ENCODE results near the gene CHAC1. TPM values are rescaled to one million over a fixed set of nuclear protein-coding genes. Genes with fewer than 3 reads are reported as not detected.

The CHAC1 gene
- polyA plus RNA-seq, 1 donor from 2014 or later: 3.6 TPM

GRCh38 chr15:40926659-40927494, 26.4 kb upstream of the CHAC1 start (continued):
- TF ChIP-seq REST (IDR thresholded peaks at IDR 0.05; ENCODE audit: borderline replicate concordance) (no peak), POLR2AphosphoS5 (IDR thresholded peaks at IDR 0.05) (no peak)

- Histone ChIP-seq H3K27ac (ENCODE audit: low read length) (no peak overlapping the region), H3F3A (ENCODE audit: insufficient read depth, low read length, poor library complexity, severe bottlenecking) (peaks cover 3% of the 10 kb centered on the region), H3K27me3 (ENCODE audit: insufficient read depth, low read depth, low read length) (peaks cover 98% of the 10 kb centered on the region), H4K20me1 (ENCODE audit: insufficient read depth) (no peaks in the 10 kb centered on the region), H3K36me3 (ENCODE audit: insufficient read depth, low read length) (no peaks in the 10 kb centered on the region), H3K4me3 (ENCODE audit: low read length) (peak overlapping the region; percentile 80), H3K9me2 (ENCODE audit: insufficient read depth, low read length) (no peaks in the 10 kb centered on the region), H3K9me3 (ENCODE audit: low read length) (no peaks in the 10 kb centered on the region), H3K4me2 (ENCODE audit: low read length) (no peak overlapping the region), H3K79me2 (replicated peaks; ENCODE audit: insufficient read depth, low read length) (no peaks in the 10 kb centered on the region), H2AFZ (ENCODE audit: low read depth, low read length) (no peak overlapping the region), H3K9ac (ENCODE audit: low read length) (no peak overlapping the region)
- TF ChIP-seq RAD21 (conservative IDR thresholded peaks at IDR 0.05) (no peak), EZH2 (IDR thresholded peaks at IDR 0.05; ENCODE audit: borderline replicate concordance, insufficient read depth, low read length, poor library complexity, severe bottlenecking) (peak; percentile 54)
Measured at GRCh38 chr15:40927495-40927872, 25.8 kb upstream of the CHAC1 start.

- peak overlapping the region; percentile 73 for H3K4me2 ChIP-seq (ENCODE audit: low read length)
- H3K9me2 ChIP-seq (ENCODE audit: insufficient read depth, low read length): no peaks in the 10 kb centered on the region
- H3K9ac ChIP-seq (ENCODE audit: low read length): peak overlapping the region; percentile 52
- no peak for TF ChIP-seq REST (IDR thresholded peaks at IDR 0.05; ENCODE audit: borderline replicate concordance)
- no peak for TF ChIP-seq RAD21 (conservative IDR thresholded peaks at IDR 0.05)
- no peak for TF ChIP-seq TAF1 (IDR thresholded peaks at IDR 0.05; ENCODE audit: low read depth)
- no peak for TF ChIP-seq POLR2AphosphoS5 (IDR thresholded peaks at IDR 0.05)
- TF ChIP-seq SMC3 (conservative IDR thresholded peaks at IDR 0.05; ENCODE audit: poor library complexity): no peak
- peak; percentile 0 for TF ChIP-seq EZH2 (IDR thresholded peaks at IDR 0.05; ENCODE audit: borderline replicate concordance, insufficient read depth, low read length, poor library complexity, severe bottlenecking)
- H3K79me2 ChIP-seq (replicated peaks; ENCODE audit: insufficient read depth, low read length): no peaks in the 10 kb centered on the region
- no peaks in the 10 kb centered on the region for H4K20me1 ChIP-seq (ENCODE audit: insufficient read depth)
- H3K27ac ChIP-seq (ENCODE audit: low read length): no peak overlapping the region
- peak overlapping the region; percentile 80 for H3K4me3 ChIP-seq (ENCODE audit: low read length)
- H3K36me3 ChIP-seq (ENCODE audit: insufficient read depth, low read length): no peaks in the 10 kb centered on the region
- H3K9me3 ChIP-seq (ENCODE audit: low read length): no peaks in the 10 kb centered on the region
- H3K27me3 ChIP-seq (ENCODE audit: insufficient read depth, low read depth, low read length): peaks cover 99% of the 10 kb centered on the region
- no peak overlapping the region for H2AFZ ChIP-seq (ENCODE audit: low read depth, low read length)
- H3F3A ChIP-seq (ENCODE audit: insufficient read depth, low read length, poor library complexity, severe bottlenecking): peaks cover 3% of the 10 kb centered on the region
Measured at GRCh38 chr15:40927873-40928806, 25.1 kb upstream of the CHAC1 start.

Data from neural cell (in vitro differentiated cells).